DND-41 (cell line): Measurements from ENCODE around the gene SUN2.

ENCODE experiments used
- EZH2 ChIP-seq: IDR thresholded peaks from 3 replicates; pipeline ENCODE4 v1.6.1; 2012; ENCODE audit warnings: borderline replicate concordance, low read depth, mild to moderate bottlenecking, moderate library complexity, low read length, inconsistent platforms; ENCODE audit not compliant: severe bottlenecking
- TF ChIP-seq, protein P1 (sequence below): IDR thresholded peaks from 2 replicates; pipeline ENCODE4 v1.5.1; 2012; ENCODE audit warnings: borderline replicate concordance, low read length, moderate library complexity, mild to moderate bottlenecking; ENCODE audit not compliant: poor library complexity, severe bottlenecking; ENCODE audit errors: extremely low read depth

DNA sequence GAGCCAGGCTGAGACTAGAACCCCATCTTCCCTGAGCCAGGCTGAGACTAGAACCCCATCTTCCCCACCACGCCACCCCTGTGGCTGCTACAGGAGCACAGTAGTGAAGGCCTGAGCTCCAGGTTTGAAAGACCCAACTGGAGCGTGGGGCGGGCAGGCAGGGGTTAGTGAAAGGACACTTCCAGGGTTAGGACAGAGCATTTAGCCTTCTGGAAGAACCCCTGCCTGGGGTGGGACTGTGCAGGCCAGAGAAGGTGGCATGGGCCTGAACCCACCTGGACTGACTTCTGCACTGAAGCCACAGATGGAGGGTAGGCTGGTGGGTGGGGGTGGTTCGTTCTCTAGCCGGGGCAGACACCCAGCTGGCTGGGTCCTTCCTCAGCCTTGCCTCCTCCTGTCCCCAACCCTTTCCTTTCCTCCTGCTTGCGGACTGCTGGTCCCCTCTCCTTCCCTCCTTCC is 24.1 kb downstream of the SUN2 start:
- TF ChIP-seq, protein P1, sequence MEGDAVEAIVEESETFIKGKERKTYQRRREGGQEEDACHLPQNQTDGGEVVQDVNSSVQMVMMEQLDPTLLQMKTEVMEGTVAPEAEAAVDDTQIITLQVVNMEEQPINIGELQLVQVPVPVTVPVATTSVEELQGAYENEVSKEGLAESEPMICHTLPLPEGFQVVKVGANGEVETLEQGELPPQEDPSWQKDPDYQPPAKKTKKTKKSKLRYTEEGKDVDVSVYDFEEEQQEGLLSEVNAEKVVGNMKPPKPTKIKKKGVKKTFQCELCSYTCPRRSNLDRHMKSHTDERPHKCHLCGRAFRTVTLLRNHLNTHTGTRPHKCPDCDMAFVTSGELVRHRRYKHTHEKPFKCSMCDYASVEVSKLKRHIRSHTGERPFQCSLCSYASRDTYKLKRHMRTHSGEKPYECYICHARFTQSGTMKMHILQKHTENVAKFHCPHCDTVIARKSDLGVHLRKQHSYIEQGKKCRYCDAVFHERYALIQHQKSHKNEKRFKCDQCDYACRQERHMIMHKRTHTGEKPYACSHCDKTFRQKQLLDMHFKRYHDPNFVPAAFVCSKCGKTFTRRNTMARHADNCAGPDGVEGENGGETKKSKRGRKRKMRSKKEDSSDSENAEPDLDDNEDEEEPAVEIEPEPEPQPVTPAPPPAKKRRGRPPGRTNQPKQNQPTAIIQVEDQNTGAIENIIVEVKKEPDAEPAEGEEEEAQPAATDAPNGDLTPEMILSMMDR: no peak
- TF ChIP-seq EZH2: no peak
